GF-D8 (cell line): Measurements from ENCODE around the gene USP15.

ENCODE experiments used
- DNase-seq: peaks from one replicate; lab custom pipeline; 2025; lab: John Stamatoyannopoulos, UW

USP15 gene

DNA sequence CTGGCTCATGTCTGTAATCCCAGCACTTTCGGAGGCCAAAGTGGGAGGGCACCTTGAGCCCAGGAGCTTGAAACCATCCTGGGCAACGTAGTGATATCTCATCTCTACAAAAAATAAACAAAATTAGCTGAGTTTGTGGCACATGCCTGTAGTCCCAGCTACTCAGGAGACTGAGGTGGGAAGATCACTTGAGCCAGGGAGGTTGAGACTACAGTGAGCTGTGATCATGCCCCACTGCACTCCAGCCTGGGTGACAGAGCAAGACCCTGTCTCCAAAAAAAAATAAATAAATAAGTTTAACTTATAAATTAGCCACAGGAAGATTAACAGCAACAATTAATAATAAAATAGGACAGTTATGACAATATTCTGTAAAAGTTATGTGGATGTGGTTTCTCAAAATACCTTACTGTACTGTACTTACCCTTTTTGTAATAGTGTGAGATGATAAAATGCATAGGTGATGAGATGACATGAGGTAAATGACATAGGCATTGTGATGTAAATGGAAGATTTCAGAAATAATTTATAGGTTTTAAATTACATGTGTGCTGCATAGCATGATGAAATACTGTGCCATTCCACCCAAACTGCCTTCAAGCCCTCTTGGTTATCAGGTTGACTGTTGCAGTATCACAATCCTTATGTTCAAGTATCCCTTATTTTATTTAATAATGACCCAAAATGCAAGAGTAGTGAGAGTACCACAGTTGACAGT, 22.0 kb downstream of the USP15 start:
- DNase-seq, result no peak

DNA sequence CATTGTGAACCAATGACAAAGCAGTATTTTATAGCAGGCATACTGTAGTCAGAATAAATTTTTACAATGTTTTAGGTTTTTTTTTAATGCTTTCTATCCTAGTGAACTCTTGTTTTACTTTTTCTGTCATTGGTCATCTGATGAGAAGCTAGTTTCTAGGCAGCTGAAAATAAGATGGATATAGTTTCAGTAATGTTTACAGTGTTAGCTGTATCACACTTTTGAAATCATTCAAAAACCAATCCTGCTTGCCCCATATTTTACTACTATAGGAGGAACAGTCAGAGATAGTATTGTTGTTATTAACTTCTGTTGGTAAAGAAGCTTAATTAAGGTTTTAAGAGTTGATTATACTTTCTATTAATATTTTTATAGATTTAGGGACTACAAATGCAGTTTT, 24.5 kb downstream of the USP15 start:
- DNase-seq, result no peak

DNA sequence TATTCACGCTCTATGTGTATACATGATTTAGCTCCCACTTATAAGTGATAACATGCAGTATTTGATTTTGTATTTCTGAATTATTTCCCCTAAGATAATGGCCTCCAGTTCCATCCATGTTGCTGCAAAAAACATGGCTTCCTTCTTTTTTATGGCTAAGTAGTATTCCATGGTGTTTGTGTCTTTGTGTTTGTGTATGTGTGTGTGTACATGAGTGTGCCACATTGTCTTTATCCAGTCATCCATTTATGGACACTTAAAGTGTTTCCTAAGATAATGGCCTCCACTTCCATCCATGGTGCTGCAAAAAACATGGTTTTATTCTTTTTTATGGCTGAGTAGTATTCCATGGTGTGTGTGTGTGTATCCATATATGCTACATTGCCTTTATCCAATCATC, 25.1 kb downstream of the USP15 start:
- no peak for DNase-seq

DNA sequence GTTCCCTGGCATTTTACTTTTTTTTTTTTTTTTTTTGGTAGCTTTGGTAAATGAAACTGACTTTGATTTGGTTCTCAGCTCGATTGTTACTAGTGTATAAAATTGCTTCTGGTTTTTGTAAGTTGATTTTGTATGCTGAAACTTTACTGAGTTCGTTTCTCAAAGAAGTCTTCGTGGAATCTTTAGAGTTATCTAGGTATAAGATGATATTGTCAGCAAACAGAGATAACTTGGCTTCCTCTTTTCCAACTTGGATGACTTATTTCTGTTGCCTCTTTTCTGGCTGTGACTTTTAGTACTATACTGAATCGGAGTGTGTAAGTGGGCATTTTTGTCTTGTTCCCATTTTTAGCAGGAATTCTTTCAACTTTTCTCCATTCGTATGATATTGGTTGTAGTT, 28.1 kb downstream of the USP15 start:
- DNase-seq, result no peak

DNA sequence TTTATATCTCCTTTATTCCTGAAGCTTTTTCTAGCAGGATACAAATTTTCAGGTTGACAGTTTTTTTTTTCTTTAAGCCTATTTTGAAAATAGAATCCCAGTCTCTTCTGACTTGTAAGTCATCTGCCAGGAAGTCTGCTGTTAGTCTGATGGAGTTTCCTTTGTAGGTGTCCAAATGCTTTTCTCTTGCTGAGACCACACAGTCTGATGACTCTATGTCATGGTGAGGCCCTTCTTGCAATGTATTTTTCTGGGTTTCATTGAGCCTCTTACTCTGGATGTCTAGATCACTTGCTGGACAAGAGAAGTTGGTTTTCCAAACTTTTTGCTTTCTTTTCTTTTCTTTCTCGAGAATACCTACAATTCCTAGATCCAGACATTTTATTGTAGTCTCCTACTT, 30.6 kb downstream of the USP15 start:
- DNase-seq, result no peak

DNA sequence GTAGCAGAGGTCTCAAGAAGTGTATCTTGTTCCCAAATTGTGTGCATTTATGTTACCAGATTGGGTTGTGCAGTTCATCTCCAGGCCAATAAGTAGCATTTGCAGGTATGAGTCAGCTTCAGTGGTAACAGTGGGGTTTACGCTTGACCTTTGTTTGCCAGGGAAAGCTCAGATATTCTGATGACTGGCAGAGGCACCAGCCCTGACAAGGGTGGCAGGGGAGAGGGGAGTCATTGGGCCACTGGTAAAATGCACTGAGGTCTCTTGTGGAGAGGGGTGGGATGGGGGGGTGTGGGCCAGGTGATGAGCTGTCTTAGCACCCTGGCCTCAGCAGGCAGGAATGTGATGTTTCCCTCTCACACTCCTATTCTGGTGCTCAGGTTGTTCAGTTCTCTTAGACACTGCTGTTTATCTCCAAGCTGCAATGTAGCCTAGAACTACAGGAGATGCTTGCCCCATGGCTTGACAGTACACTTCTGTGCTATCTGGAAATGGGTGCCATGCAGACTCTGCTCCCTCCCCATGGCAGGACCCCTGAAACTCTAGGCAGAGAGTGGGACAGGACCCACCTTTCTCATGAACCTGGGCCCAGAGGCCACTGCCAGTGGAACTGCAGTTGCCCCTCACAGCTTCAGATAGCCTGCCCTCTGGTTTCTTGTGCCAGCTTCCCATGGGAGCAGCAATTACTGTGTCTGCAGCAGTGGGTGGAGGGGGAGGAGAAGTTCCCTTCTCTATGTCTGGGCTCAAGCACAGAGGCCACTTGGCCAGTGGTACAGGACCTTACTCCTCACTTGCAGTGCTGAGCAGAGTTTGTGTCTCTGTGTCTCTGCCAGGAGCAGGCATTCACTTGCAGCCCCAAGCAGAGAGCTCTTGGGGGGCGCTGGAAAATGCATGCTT, 31.9 kb downstream of the USP15 start:
- no peak for DNase-seq

DNA sequence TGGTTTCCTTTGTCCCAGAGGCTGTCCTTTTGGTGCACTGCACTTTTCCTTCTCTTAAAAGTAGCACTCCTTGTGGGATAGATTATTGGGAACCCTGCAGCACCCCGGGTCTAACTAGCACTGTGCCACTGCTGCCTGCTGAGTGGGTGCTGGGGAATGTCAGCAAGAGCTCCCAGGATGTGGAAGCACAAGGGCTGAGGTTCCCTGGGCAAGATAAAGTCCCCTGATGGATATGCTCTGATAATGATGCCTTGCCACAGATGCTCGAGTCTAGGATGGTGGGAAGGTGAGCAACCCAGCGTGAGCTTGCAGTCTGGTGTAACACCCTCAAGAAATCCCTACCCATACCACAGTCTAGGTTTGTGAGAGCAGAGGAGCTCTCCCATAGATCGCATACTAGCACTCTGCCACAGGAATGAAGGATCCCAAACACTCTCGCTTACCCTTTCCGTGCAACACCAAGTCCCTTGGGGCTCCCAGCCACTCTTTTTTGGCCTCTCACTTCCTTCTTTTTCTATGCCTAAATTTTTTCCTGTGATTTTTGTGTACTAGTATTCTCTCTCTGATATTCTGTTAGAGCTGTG, 32.6 kb downstream of the USP15 start:
- DNase-seq, result no peak

DNA sequence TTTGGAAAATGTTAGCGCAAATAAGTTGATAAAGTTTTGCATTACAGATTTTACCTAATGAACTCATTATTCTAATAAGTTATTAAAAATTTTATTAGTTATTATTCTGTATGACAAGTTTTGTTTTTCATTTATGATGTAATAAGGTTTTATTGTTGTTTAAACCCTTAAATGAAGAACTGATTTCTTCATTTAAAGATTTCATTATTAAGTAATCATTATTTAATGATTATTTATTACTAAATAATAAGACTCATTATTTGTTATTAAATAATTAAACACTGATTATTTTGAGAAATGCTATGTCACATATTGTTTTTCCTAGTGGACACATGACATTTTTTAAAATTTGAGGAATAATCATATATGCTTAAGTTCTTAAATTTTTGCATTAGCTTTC, 34.2 kb downstream of the USP15 start:
- no peak for DNase-seq

DNA sequence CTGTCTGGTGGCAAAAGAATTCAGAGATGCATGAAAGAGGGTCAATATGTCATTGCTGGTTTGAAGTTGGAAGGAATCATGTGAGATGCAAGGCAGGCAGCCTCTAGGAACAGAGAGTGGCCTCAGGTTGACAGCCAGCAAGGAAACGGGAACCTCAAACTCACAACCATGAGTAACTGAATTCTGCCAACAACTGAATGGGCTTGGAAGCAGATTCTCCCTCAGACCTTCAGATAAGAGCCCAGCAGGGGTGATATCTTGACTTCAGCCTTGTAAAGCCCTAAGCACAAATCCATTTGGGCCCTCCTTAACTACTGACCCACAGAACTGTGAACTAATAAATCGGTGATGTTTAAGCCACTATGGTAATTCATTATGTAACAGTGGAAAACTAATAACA, 35.8 kb downstream of the USP15 start:
- no peak for DNase-seq

DNA sequence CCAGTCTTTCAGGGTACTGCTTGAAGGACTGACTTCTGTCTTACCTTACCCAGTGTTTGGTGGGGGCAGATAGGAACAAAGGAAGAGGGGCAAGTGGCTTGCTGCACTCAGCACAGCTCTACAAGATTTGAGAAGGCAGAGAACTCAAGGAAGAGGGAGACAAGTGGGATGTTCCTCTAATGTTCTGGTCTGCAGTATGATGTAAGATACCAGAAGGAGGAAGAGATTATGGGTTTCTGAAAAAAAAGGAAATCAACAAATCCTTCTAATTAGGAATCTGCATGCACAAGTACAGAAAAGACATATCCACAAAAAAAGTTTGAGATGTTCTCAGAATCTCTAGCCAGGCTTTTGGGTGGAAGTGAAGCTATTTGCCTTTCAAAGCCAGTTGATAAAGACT, 37.1 kb downstream of the USP15 start:
- peak; percentile 65 for DNase-seq

DNA sequence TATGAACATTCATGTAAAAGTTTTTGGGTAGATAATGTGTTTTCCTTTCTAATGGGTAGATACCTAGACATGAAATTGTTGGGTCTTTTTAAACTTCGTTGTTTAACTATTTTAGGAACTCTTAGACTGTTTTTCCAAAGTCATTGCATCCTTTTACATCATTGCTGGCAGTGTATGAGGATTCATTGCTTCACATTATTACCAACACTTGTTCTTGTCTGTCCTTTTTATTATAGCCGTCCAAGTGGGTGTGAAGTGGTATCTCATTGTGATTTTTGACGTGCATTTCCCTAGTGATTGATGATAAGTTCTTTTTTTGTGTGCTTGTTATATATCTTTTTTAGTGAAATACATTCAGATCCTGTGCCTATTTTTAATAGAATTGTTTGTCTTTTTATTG, 39.4 kb downstream of the USP15 start:
- DNase-seq, result no peak

DNA sequence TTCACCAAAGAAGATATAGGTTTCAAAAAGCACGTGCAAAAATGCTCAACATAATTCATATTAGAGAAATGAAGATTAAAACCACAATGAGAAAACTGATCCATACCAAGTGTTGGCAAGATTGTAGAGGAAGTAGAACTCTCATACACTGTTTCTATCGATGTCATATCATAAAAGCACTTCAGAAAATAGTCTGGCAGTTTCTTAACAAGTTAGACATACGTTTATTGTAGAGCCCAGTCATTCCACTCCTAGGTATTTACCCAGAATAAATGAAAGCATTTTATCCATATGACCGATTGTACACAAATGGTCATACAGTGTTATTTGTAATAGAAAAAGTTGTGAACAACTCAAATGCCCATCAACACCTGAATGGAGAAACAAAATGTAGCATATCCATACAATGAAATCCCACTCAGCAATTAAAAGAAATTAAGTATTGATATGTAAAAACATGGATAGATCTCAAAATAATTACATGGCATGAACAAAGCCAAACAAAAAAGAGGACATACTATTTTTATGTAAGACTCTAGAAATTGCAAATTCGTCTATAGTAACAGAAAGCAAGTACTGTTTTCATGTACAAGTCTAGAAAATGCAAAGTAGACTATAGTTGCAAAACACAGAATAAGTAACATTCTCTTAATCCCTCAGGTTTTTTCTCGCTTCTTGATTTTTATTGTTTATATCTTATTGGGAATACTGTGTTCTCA, 41.0 kb downstream of the USP15 start:
- no peak for DNase-seq

DNA sequence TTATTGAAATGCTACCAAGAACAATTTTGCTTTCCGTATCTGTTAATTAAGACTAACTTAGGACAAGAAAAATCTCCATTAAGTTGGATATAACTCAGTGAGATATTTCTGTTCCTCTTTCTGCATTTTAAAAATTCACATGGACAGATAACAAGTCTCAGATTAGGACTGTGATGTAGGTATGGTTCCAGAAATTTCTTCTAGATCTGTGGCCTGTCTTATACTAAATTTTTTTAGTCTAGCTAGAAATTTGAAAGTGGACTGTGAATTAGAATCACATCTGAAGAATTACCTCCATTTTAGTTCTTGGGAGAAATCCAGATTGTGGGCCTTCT, 41.6 kb downstream of the USP15 start:
- no peak for DNase-seq

DNA sequence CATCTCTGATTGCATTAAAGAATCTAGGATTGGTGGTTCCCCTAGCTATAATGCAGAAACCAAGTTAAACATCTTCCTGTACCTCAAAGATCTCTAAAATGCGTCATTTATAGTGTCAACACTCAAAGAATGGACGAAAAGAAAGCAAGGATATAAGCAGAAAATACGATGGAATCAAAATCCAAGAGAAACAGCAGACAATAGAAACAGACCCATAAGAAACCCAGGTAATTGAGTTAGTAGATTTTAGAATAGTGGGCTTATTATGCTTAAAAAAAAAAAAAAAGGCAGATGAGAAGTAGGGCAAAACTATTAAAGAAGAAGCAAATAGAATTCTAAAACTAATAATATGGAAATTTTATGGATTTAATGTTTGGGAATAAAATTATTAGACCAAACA, 44.4 kb downstream of the USP15 start:
- DNase-seq, result no peak

DNA sequence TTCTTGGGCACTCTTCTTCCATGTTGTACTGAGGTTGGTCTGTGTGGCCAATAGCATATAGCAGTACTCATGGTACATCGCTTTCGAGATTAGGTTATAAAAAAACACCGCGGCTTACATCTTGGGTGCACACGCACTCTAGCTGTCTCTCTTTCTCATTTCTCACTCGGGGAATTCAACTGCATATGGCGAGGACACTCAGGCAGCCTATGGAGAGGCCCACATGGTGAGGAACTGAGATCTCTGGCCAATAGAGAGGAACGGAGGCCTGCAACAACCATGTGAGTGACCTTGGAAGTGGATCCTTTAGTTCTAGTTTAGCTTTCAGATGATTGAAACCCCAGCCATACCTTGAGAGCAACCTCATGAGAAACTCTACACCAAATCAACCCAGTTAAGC, 45.6 kb downstream of the USP15 start:
- no peak for DNase-seq

DNA sequence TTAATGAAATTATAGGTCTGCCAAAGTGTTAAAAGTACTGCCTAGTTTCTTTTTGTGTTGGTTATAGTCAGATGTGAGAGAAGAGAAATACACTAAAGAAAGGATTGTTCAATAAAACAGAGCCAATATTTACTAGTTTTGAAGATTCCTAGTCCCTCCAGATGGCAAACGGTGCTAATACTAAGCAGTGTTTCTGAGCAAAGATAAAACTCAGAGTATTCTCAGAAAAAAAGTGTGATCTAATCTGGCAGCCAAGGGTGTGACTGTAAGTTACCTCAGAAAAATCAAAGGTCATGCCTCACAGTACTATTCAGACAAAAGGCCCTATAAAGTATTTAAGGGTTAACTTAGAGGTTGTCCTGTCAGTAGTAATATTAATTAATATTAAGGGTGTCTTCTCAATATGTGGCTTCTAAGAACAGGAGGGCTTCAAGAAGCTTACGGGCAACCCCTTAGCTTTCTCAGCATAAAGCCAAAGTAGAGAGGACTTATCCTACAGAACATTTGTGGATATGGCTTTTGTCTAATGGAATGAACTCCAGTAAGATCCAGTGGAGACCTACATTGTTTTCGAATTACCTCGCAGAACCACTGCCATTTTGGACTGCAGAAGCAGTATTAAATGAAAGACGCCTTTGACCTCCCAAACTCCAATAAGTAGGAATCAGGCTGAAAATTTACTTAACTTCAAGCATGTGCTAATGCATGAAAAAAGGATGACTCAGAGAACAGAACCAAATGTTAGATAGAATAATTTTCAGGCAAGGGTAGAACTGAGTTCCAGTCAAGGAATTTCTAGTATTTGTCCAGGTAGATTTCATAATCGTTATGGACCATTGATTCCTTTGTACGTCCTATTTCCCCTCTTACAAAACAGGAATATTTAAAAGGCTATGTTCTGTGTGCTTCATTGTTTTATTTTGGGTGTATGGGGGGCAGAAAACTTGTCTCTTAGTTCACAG, 46.6 kb downstream of the USP15 start:
- no peak for DNase-seq

DNA sequence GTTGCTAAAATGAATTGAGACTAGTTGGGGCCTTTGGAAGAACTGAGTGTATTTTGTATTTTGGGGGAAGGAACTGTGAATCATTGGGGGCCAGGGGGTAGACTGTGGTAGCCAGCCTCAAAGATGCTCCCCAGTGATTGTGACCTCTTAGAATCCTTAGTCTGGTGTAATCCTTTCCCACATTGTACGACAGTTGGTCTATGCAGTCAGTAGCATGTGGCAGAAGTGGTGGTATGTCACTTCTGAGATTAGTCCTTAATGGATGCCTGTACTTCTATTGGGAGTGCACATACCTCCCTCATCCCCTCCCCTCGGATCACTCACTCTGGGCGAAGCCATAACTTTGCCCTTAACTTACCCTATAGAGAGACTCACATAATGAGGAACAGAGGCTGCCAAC, 48.0 kb downstream of the USP15 start:
- DNase-seq, result no peak

DNA sequence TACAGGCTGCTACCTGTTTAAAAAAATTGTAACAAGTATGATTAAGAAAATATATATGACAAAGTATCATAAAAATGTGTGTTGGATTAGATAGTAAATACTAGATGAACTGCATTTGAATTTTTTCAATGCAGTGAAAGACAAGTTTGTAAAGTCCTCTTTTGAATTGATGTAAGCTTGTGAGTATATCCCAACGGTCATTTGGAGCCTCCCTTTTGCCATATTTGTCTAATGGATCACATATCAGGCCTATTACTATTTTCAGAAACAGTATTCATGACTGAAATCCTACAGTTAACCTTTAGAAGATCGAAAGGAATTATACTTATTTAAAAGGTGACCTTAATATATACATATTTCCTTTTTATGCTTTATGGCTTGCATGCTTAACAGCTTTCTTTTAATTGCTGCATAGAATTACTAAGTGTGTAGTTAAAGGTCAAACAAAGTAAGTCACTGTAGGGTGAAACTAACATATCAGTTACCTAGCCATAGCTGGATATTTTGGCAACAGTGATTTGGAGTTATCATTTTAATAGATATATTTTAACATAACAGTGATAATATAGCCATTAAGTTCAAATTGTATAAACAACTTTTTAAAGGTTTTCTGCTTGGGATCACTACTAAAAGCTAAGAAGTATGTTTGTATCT, 53.6 kb downstream of the USP15 start:
- DNase-seq, result no peak

DNA sequence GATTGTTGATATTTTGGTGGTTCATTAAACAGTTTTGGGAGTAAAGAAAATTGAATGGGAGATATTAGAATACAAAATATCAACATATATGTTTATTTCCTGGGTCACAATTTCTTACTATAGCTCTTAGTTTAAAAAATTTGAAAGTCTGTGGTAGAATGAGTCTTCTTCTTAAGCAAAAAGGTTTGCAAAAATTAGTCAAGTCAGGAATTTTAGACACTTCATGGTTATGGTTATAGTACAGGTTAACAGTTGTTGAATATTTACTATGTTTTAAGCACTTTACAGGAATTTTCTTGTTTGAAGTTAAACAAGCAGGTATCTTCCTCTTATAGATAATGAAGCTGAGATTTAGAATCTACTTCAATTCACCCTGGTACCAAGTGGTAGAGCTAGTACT, 56.8 kb downstream of the USP15 start:
- no peak for DNase-seq

DNA sequence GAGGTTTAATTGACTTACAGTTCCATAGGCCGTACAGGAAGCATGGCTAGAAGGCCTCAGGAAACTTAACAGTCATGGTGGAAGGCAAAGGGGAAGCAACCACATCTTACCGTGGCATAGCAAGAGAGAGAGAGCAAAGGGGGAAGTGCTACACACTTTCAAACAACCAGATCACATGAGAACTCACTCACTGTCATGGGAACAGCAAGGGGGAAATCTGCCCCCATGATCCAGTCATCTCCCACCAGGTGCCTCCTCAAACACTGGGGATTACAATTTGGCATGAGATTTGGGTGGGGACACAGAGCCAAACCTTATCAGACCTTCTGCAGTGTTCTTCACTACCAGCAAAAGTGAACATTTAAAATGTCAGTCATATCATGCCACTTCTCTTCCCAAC, 58.9 kb downstream of the USP15 start:
- DNase-seq, result no peak

DNA sequence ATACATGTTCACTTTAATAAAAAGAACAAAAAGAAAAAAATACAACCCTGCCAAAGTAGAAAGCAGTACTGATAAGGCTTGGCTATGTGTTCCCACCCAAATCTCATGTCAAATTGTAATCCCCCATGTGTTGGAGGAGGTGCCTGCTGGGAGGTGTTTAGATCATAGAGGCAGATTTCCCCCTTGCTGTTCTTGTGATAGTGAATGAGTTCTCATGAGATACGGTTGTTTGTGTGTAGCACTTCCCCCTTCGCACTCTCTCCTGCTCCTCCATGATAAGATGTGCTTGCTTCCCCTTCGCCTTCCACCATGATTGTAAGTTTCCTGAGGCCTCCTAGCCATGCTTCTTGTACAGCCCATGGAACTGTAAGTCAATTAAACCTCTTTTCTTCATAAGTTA, 59.9 kb downstream of the USP15 start:
- no peak for DNase-seq
